OCI-LY1 (cell line): Measurements from ENCODE around the gene METTL21A.

ENCODE experiments used
- H2AFZ ChIP-seq: fragments of 200-600 bp; sonication (generic), shearing (Covaris generic); 2 replicates; pipeline ENCODE4 v1.6.0; 2014; ENCODE audit warnings: antibody characterized with exemption, mild to moderate bottlenecking, low read length
- H3F3A ChIP-seq: fragments of 200-600 bp; sonication (generic), shearing (Covaris generic); 2 replicates; pipeline ENCODE4 v1.6.0; 2014; ENCODE audit warnings: mild to moderate bottlenecking, antibody characterized with exemption, low read length, moderate library complexity; ENCODE audit not compliant: insufficient read depth
- H3K27ac ChIP-seq: fragments of 200-600 bp; sonication (generic); 2 replicates; pipeline ENCODE4 v1.5.1; 2014; ENCODE audit warnings: low read length, mixed run types, mild to moderate bottlenecking, low read depth; ENCODE audit not compliant: poor library complexity, severe bottlenecking
- H3K27me3 ChIP-seq: fragments of 200-600 bp; sonication (generic); 2 replicates; pipeline ENCODE4 v1.6.0; 2014; ENCODE audit warnings: antibody characterized with exemption, mild to moderate bottlenecking, low read length, moderate library complexity; ENCODE audit not compliant: insufficient read depth
- H3K36me3 ChIP-seq: fragments of 200-600 bp; sonication (generic); 2 replicates; pipeline ENCODE4 v1.6.1; 2014; ENCODE audit warnings: mild to moderate bottlenecking, antibody characterized with exemption, low read length, moderate library complexity, mixed read lengths; ENCODE audit not compliant: insufficient read depth
- H3K4me1 ChIP-seq: fragments of 200-600 bp; sonication (generic); 2 replicates; pipeline ENCODE4 v1.5.1; 2014; ENCODE audit warnings: mild to moderate bottlenecking, low read length, moderate library complexity; ENCODE audit not compliant: insufficient read depth, severe bottlenecking
- H3K4me2 ChIP-seq: fragments of 200-600 bp; sonication (generic), shearing (Covaris generic); 2 replicates; pipeline ENCODE4 v1.6.1; 2014; ENCODE audit warnings: low read length
- H3K4me3 ChIP-seq: fragments of 200-600 bp; sonication (generic); 2 replicates; pipeline ENCODE4 v1.5.1; 2014; ENCODE audit warnings: low read length, low read depth, mild to moderate bottlenecking, mixed read lengths; ENCODE audit not compliant: poor library complexity, severe bottlenecking
- H3K79me2 ChIP-seq: fragments of 200-600 bp; shearing (Covaris generic); 2 replicates; pipeline ENCODE4 v1.6.1; 2016; ENCODE audit warnings: mixed run types, low read length, mixed read lengths; ENCODE audit not compliant: insufficient read depth
- H3K9ac ChIP-seq: fragments of 200-600 bp; sonication (generic), shearing (Covaris generic); 2 replicates; pipeline ENCODE4 v1.6.1; 2014; ENCODE audit warnings: mild to moderate bottlenecking, low read length, mixed read lengths
- H3K9me2 ChIP-seq: fragments of 200-600 bp; sonication (generic), shearing (Covaris generic); 2 replicates; pipeline ENCODE4 v1.6.1; 2014; ENCODE audit warnings: low read depth, mild to moderate bottlenecking, low read length, mixed read lengths
- H3K9me3 ChIP-seq: fragments of 200-600 bp; shearing (Covaris generic); 2 replicates; pipeline ENCODE4 v1.6.1; 2014; ENCODE audit warnings: low read length, mixed read lengths
- H4K20me1 ChIP-seq: fragments of 200-600 bp; sonication (generic), shearing (Covaris generic); 2 replicates; pipeline ENCODE4 v1.6.0; 2016; ENCODE audit warnings: mild to moderate bottlenecking, low read length; ENCODE audit not compliant: insufficient read depth
- CTCF ChIP-seq: fragments of 200-600 bp; sonication (generic), shearing (Covaris generic); IDR thresholded peaks from 2 replicates; pipeline ENCODE4 v1.5.1; 2017; ENCODE audit warnings: mild to moderate bottlenecking, antibody characterized with exemption, low read length, moderate library complexity, mixed read lengths
- EZH2 ChIP-seq: fragments of 200-600 bp; sonication (generic), shearing (Covaris generic); IDR thresholded peaks from 2 replicates; pipeline ENCODE4 v1.8.0; 2017; ENCODE audit warnings: borderline replicate concordance, mixed run types, mild to moderate bottlenecking, antibody characterized with exemption, low read length, moderate library complexity, mixed read lengths

METTL21A gene

GRCh38 chr2:207612714-207613113 lies 12.5 kb downstream of the METTL21A start:
- Histone ChIP-seq H3K36me3 (peaks cover 68% of the 10 kb centered on the region), H3K4me1 (no peaks in the 10 kb centered on the region), H3K4me2 (no peak overlapping the region), H3K27me3 (no peaks in the 10 kb centered on the region), H2AFZ (no peak overlapping the region), H4K20me1 (no peaks in the 10 kb centered on the region), H3K27ac (no peak overlapping the region), H3K9me2 (no peaks in the 10 kb centered on the region), H3F3A (no peaks in the 10 kb centered on the region; the same call in 1 of the 2 replicates), H3K79me2 (no peaks in the 10 kb centered on the region), H3K4me3 (no peak overlapping the region), H3K9ac (no peak overlapping the region), H3K9me3 (no peaks in the 10 kb centered on the region)
- no peak for TF ChIP-seq CTCF
- TF ChIP-seq EZH2 = no peak

- H2AFZ ChIP-seq = no peak overlapping the region
- H3F3A ChIP-seq = peaks cover 5% of the 10 kb centered on the region; the same call in 1 of the 2 replicates
- no peak overlapping the region for H3K9ac ChIP-seq
- no peaks in the 10 kb centered on the region for H4K20me1 ChIP-seq
- H3K9me2 ChIP-seq = no peaks in the 10 kb centered on the region
- H3K27ac ChIP-seq = no peak overlapping the region
- no peaks in the 10 kb centered on the region for H3K27me3 ChIP-seq
- no peaks in the 10 kb centered on the region for H3K4me1 ChIP-seq
- H3K4me2 ChIP-seq = no peak overlapping the region
- H3K36me3 ChIP-seq = peaks cover 40% of the 10 kb centered on the region
- H3K79me2 ChIP-seq = no peaks in the 10 kb centered on the region
- no peak for TF ChIP-seq CTCF
- no peak overlapping the region for H3K4me3 ChIP-seq
- no peaks in the 10 kb centered on the region for H3K9me3 ChIP-seq
These were observed 18.4 kb downstream of the METTL21A start for GRCh38 chr2:207606829-207607228.

- peaks cover 43% of the 10 kb centered on the region for H3K36me3 ChIP-seq
- no peaks in the 10 kb centered on the region for H3K4me1 ChIP-seq
These were observed 18.8 kb downstream of the METTL21A start for GRCh38 chr2:207606399-207606798.

More at GRCh38 chr2:207606399-207606798, 18.8 kb downstream of the METTL21A start:
- TF ChIP-seq EZH2 (no peak), CTCF (no peak)
- no peaks in the 10 kb centered on the region for H3K9me2 ChIP-seq
- H3K27ac ChIP-seq = no peak overlapping the region
- no peaks in the 10 kb centered on the region for H3K79me2 ChIP-seq
- H3F3A ChIP-seq = peaks cover 5% of the 10 kb centered on the region; the same call in 1 of the 2 replicates
- no peak overlapping the region for H3K4me3 ChIP-seq
- no peaks in the 10 kb centered on the region for H3K9me3 ChIP-seq
- no peak overlapping the region for H2AFZ ChIP-seq
- H3K9ac ChIP-seq = no peak overlapping the region
- H4K20me1 ChIP-seq = no peaks in the 10 kb centered on the region
- no peaks in the 10 kb centered on the region for H3K27me3 ChIP-seq
- H3K4me2 ChIP-seq = no peak overlapping the region
